ENCODE results near the gene DTNBP1. TPM values are rescaled to one million over a fixed set of nuclear protein-coding genes. Genes with fewer than 3 reads are reported as not detected.

DTNBP1 gene
- total and polyA plus RNA-seq, 2 donors (not counting 3 experiments of a cell fraction or from before 2014, with no cell fraction given), result 24.3 to 28.9 TPM

GRCh38 chr6:15502446-15503345, 160.1 kb downstream of the DTNBP1 start:
- Histone ChIP-seq H3K9ac (replicated peaks; ENCODE audit: extremely low read depth, insufficient read depth, low read length) (no peak overlapping the region), H3K36me3 (ENCODE audit: control insufficient read depth in 2 of 2, extremely low read depth in 1 of 2, insufficient read depth in 2 of 2, low read length in 2 of 2) (peaks cover 2 to 6% of the 10 kb centered on the region in 2 experiments), H3K9me1 (replicated peaks; ENCODE audit: control insufficient read depth, extremely low read depth, insufficient read depth, low read length) (no peaks in the 10 kb centered on the region), H3K4me2 (ENCODE audit: insufficient read depth, low read length) (no peak overlapping the region), H3K9me3 (replicated peaks; ENCODE audit: control insufficient read depth, insufficient read depth, low read length) (no peaks in the 10 kb centered on the region), H3K4me1 (ENCODE audit: control insufficient read depth, extremely low read depth, insufficient read depth, low read length) (peaks cover 11% of the 10 kb centered on the region), H3K27me3 (ENCODE audit: control insufficient read depth in 2 of 2, insufficient read depth in 2 of 2, low read length in 2 of 2) (no peaks in the 10 kb centered on the region), H2AFZ (ENCODE audit: low read depth, low read length) (no peak overlapping the region), H3K79me2 (ENCODE audit: control insufficient read depth, insufficient read depth, low read length) (no peaks in the 10 kb centered on the region), H3K27ac (ENCODE audit: insufficient read depth, low read depth, low read length) (no peak overlapping the region), H3K4me3 (replicated peaks in 1 of 3; ENCODE audit: insufficient read depth in 1 of 3, low read depth in 1 of 3, low read length in 3 of 3) (no peak overlapping the region), H4K20me1 (replicated peaks; ENCODE audit: control insufficient read depth, extremely low read depth, insufficient read depth, low read length) (no peaks in the 10 kb centered on the region)
- intact Hi-C loops (cut with micrococcal nuclease) (loop anchor here (5.0 kb wide), 1 partner anchor 50 kb away; no protein-coding TSS in a partner anchor), dilution Hi-C loops (cut with MboI; ENCODE audit: extremely low pct_ligation_motif_present, low sequenced_read_pairs) (no loop called here)
- no TSS peak for BruUV-seq (replicated peaks)
- DNase-seq (ENCODE audit: low read depth, low spot score) (no peak), FAIRE-seq (no peak)
- POLR2A ChIA-PET, result no interaction called here
- CTCF ChIA-PET, result interaction anchor here (0.8 to 1.0 kb wide), 2 partner anchors 19 to 122 kb away, joined by 3 read pairs; no protein-coding TSS in a partner anchor
- TF ChIP-seq, protein P1, sequence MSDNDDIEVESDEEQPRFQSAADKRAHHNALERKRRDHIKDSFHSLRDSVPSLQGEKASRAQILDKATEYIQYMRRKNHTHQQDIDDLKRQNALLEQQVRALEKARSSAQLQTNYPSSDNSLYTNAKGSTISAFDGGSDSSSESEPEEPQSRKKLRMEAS (IDR thresholded peaks at IDR 0.05; ENCODE audit: insufficient read depth, insufficient read length), result no peak
- TF ChIP-seq MYC (IDR thresholded peaks at IDR 0.05; ENCODE audit: low read depth, low read length) (no peak), POLR2AphosphoS5 (IDR thresholded peaks at IDR 0.05; ENCODE audit: insufficient read depth, low read depth, low read length) (no peak), FOS (IDR thresholded peaks at IDR 0.05; ENCODE audit: borderline replicate concordance, insufficient read depth, low read length) (no peak)

- Histone ChIP-seq H3K4me3 (replicated peaks in 1 of 3; ENCODE audit: insufficient read depth in 1 of 3, low read depth in 1 of 3, low read length in 3 of 3) (no peak overlapping the region), H3K4me1 (ENCODE audit: control insufficient read depth, extremely low read depth, insufficient read depth, low read length) (peaks cover 11% of the 10 kb centered on the region), H3K79me2 (ENCODE audit: control insufficient read depth, insufficient read depth, low read length) (no peaks in the 10 kb centered on the region), H3K36me3 (ENCODE audit: control insufficient read depth in 2 of 2, extremely low read depth in 1 of 2, insufficient read depth in 2 of 2, low read length in 2 of 2) (peaks cover 2 to 6% of the 10 kb centered on the region in 2 experiments), H3K27me3 (ENCODE audit: control insufficient read depth in 2 of 2, insufficient read depth in 2 of 2, low read length in 2 of 2) (no peaks in the 10 kb centered on the region), H3K9me3 (replicated peaks; ENCODE audit: control insufficient read depth, insufficient read depth, low read length) (no peaks in the 10 kb centered on the region), H3K9ac (replicated peaks; ENCODE audit: extremely low read depth, insufficient read depth, low read length) (no peak overlapping the region), H3K4me2 (ENCODE audit: insufficient read depth, low read length) (no peak overlapping the region), H4K20me1 (replicated peaks; ENCODE audit: control insufficient read depth, extremely low read depth, insufficient read depth, low read length) (no peaks in the 10 kb centered on the region), H2AFZ (ENCODE audit: low read depth, low read length) (no peak overlapping the region), H3K9me1 (replicated peaks; ENCODE audit: control insufficient read depth, extremely low read depth, insufficient read depth, low read length) (no peaks in the 10 kb centered on the region), H3K27ac (ENCODE audit: insufficient read depth, low read depth, low read length) (no peak overlapping the region)
- no peak for TF ChIP-seq JUN (IDR thresholded peaks at IDR 0.05; ENCODE audit: borderline replicate concordance, insufficient read depth, insufficient read length, low read depth)
- no peak for TF ChIP-seq FOS (IDR thresholded peaks at IDR 0.05; ENCODE audit: borderline replicate concordance, insufficient read depth, low read length)
- TF ChIP-seq EZH2 (IDR thresholded peaks at IDR 0.05; ENCODE audit: borderline replicate concordance, low read depth, low read length, severe bottlenecking), result no peak
- no peak for TF ChIP-seq POLR2AphosphoS5 (IDR thresholded peaks at IDR 0.05; ENCODE audit: insufficient read depth, low read depth, low read length)
- TF ChIP-seq CTCF (IDR thresholded peaks at IDR 0.05; ENCODE audit: extremely low read depth in 1 of 2, insufficient read depth in 1 of 2, low read depth in 1 of 2, low read length in 2 of 2), result no peak
- TF ChIP-seq POLR2A (IDR thresholded peaks at IDR 0.05; ENCODE audit: low read depth, low read length), result no peak
- no peak for TF ChIP-seq MYC (IDR thresholded peaks at IDR 0.05; ENCODE audit: low read depth, low read length)
- TF ChIP-seq, protein P1 (IDR thresholded peaks at IDR 0.05; ENCODE audit: insufficient read depth, insufficient read length), result no peak
- ChIA-PET CTCF (interaction anchor here (0.8 to 1.0 kb wide), 3 partner anchors 20 to 123 kb away, joined by 3 read pairs; no protein-coding TSS in a partner anchor), POLR2A (no interaction called here)
- intact Hi-C loops (cut with micrococcal nuclease), result loop anchor here (5.0 kb wide), 1 partner anchor 50 kb away; no protein-coding TSS in a partner anchor
- dilution Hi-C loops (cut with MboI; ENCODE audit: extremely low pct_ligation_motif_present, low sequenced_read_pairs), result no loop called here
- DNase-seq (ENCODE audit: low read depth, low spot score), result peak; percentile 48
- no TSS peak for BruUV-seq (replicated peaks)
- no peak for FAIRE-seq
Measured at GRCh38 chr6:15501826-15502445, 160.9 kb downstream of the DTNBP1 start.
